GM23338 (cell line): ENCODE measurements around the gene GGN. TPM values are rescaled to one million over a fixed set of nuclear protein-coding genes. Genes with fewer than 3 reads are reported as not detected.
A peak's percentile ranks its signal among the peaks of the same experiment; 100 is the strongest.

Experiments used
- ATAC-seq: fragments of 200-7000 bp; cut with Tn5 transposase; 3 replicates; pipeline ENCODE4 v1.9.1; 2020
- DNase-seq: peaks from one replicate; pipeline ENCODE4 v3.0.0-alpha.2; 2015; ENCODE audit warnings: low spot score
- H2AFZ ChIP-seq: fragments of 200-600 bp; sonication (generic); 2 replicates; pipeline ENCODE4 v1.8.0; 2016; ENCODE audit warnings: antibody characterized with exemption, mild to moderate bottlenecking, moderate library complexity
- H3F3A ChIP-seq: fragments of 200-600 bp; sonication (generic); replicated peaks from 2 replicates; pipeline ENCODE4 v1.8.0; 2017; ENCODE audit warnings: antibody characterized with exemption, mixed run types, low read depth
- H3K27ac ChIP-seq: fragments of 200-600 bp; sonication (generic); 2 replicates; pipeline ENCODE4 v1.6.1; 2016; ENCODE audit warnings: low read depth
- H3K27me3 ChIP-seq: fragments of 200-600 bp; sonication (generic); 2 replicates; pipeline ENCODE4 v1.8.0; 2016; ENCODE audit warnings: mild to moderate bottlenecking, mixed run types, moderate library complexity; ENCODE audit not compliant: insufficient read depth
- H3K36me3 ChIP-seq: fragments of 200-600 bp; sonication (generic); 2 replicates; pipeline ENCODE4 v1.8.0; 2016; ENCODE audit warnings: mild to moderate bottlenecking; ENCODE audit not compliant: insufficient read depth
- H3K4me1 ChIP-seq: fragments of 200-600 bp; sonication (generic); 2 replicates; pipeline ENCODE4 v1.8.0; 2016; ENCODE audit warnings: mild to moderate bottlenecking, moderate library complexity; ENCODE audit not compliant: insufficient read depth
- H3K4me2 ChIP-seq: fragments of 200-600 bp; sonication (generic); 2 replicates; pipeline ENCODE4 v1.7.1; 2017; ENCODE audit warnings: mixed run types
- H3K4me3 ChIP-seq: fragments of 200-600 bp; sonication (generic); 2 replicates; pipeline ENCODE4 v1.6.1; 2016; ENCODE audit warnings: mixed run types
- H3K79me2 ChIP-seq: fragments of 200-600 bp; sonication (generic); replicated peaks from 2 replicates; pipeline ENCODE4 v1.8.0; 2017; ENCODE audit warnings: mild to moderate bottlenecking; ENCODE audit not compliant: insufficient read depth
- H3K9me2 ChIP-seq: fragments of 200-600 bp; sonication (generic); 2 replicates; pipeline ENCODE4 v1.8.0; 2017; ENCODE audit not compliant: insufficient read depth
- H4K20me1 ChIP-seq: fragments of 200-600 bp; sonication (generic); replicated peaks from 2 replicates; pipeline ENCODE4 v1.8.0; 2017; ENCODE audit warnings: mild to moderate bottlenecking; ENCODE audit not compliant: insufficient read depth
- H3K27ac Mint-ChIP-seq: 2 replicates; pipeline ENCODE4 v1.8.0; 2020; ENCODE audit warnings: inconsistent platforms, mild to moderate bottlenecking, moderate library complexity, mixed read lengths
- H3K27me3 Mint-ChIP-seq: 3 replicates; pipeline ENCODE4 v1.8.0; 2022; ENCODE audit warnings: low read depth, mild to moderate bottlenecking, moderate library complexity, mixed read lengths, inconsistent platforms; ENCODE audit not compliant: insufficient read depth, poor library complexity
- H3K36me3 Mint-ChIP-seq: 3 replicates; pipeline ENCODE4 v1.8.0; 2021; ENCODE audit warnings: low read depth, mild to moderate bottlenecking, inconsistent platforms, moderate library complexity, mixed read lengths
- H3K4me1 Mint-ChIP-seq: 3 replicates; pipeline ENCODE4 v1.8.0; 2020; ENCODE audit warnings: mild to moderate bottlenecking, inconsistent platforms, mixed read lengths
- H3K4me3 Mint-ChIP-seq: 3 replicates; pipeline ENCODE4 v1.8.0; 2021; ENCODE audit warnings: moderate library complexity, mild to moderate bottlenecking, inconsistent platforms, mixed read lengths
- H3K9me3 Mint-ChIP-seq: 3 replicates; pipeline ENCODE4 v1.8.0; 2020; ENCODE audit warnings: moderate library complexity, mild to moderate bottlenecking, inconsistent platforms, mixed read lengths
- CTCF ChIP-seq, 2 experiments: fragments of 200-600 bp in 1 of 2; sonication (generic) in 1 of 2; conservative IDR thresholded peaks; 2 replicates each; pipeline versions ENCODE4 v1.5.1 to v1.6.1; 2016 to 2017; ENCODE audit warnings: antibody characterized with exemption in 2 of 2, low read depth in 2 of 2, mild to moderate bottlenecking in 2 of 2, moderate library complexity in 1 of 2
- EZH2phosphoT487 ChIP-seq: fragments of 200-600 bp; sonication (generic); IDR thresholded peaks from one replicate; pipeline ENCODE4 v1.8.1; 2018; ENCODE audit warnings: antibody characterized with exemption; ENCODE audit not compliant: unreplicated experiment
- JUNB ChIP-seq: IDR thresholded peaks from one replicate; pipeline ENCODE4 v1.6.1; 2016; ENCODE audit warnings: antibody characterized with exemption; ENCODE audit not compliant: unreplicated experiment
- NANOG ChIP-seq: IDR thresholded peaks from 2 replicates; pipeline ENCODE4 v1.6.1; 2016; ENCODE audit warnings: antibody characterized with exemption, borderline replicate concordance
- REST ChIP-seq: IDR thresholded peaks from one replicate; pipeline ENCODE4 v1.6.1; 2018; ENCODE audit warnings: antibody characterized with exemption; ENCODE audit not compliant: unreplicated experiment
- STAT1 ChIP-seq: IDR thresholded peaks from one replicate; pipeline ENCODE4 v1.6.1; 2016; ENCODE audit warnings: antibody characterized with exemption; ENCODE audit not compliant: unreplicated experiment
- polyA plus RNA-seq: library from polyadenylated mRNA; unstranded; fragments of >200 nt; fragmentation: Nextera tagmentation; extraction: Ambion mirVana; gene quantifications from 2 replicates; pipeline ENCODE4 v1.2.1, GENCODE V29; 2016
- total RNA-seq: library from RNA; depleted of rRNA; stranded (reverse); fragments of >200 nt; shearing (Covaris generic); gene quantifications from 2 replicates; pipeline ENCODE4 v1.2.3, GENCODE V29; 2014
- TF ChIP-seq, protein P1 (sequence below): IDR thresholded peaks from 2 replicates; pipeline ENCODE4 v1.6.1; 2016; ENCODE audit warnings: antibody characterized with exemption

Gene GGN
- total and polyA plus RNA-seq, 2 experiments from 2014 or later = 0.14 to 1.5 TPM

DNA sequence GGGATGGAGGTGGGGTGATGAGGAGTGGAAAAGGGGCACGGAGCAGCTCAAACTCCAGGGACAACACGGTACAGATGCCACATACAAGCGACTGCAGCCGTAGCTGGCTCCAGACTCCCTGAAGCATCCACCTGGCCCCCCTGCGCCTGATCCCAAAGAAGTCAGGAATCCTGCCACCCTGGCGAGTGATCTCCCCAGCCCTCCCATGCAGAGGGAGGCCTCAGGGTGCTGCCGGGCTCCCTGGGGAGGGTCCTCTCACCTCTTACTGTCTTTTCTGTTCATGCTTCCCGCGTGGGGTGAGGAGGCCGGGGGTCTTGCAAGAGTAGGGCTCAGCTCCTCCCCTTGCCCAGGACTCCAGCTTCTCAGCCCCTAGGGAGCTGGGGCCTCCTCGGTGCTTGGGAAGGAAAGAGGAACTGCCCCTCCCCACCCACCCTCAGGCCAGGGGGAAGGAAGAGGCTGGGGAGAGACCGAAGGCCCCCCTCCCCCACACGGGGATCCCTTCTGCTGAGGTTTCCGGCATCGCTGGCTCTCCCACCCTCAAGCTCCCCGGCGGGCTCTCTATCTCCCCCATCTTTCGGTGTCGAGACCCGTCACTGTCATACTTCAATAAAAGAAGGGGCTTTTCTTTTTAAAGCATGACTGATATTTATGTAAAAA lies 38.1 kb upstream of the GGN start, which contains the start of gene RASGRP4:
TSS of gene RASGRP4 (minus strand) at position 410 of the 657 bp plus-strand sequence. CDS start at position 282, 128 bp downstream.
- H3K36me3 Mint-ChIP-seq = no peaks in the 10 kb centered on the region
- TF ChIP-seq, protein P1, sequence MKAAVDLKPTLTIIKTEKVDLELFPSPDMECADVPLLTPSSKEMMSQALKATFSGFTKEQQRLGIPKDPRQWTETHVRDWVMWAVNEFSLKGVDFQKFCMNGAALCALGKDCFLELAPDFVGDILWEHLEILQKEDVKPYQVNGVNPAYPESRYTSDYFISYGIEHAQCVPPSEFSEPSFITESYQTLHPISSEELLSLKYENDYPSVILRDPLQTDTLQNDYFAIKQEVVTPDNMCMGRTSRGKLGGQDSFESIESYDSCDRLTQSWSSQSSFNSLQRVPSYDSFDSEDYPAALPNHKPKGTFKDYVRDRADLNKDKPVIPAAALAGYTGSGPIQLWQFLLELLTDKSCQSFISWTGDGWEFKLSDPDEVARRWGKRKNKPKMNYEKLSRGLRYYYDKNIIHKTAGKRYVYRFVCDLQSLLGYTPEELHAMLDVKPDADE = no peak
- TF ChIP-seq JUNB (no peak), CTCF (conservative IDR thresholded peaks at IDR 0.05; ENCODE audit: low read depth in 2 of 2) (0 out of 4 replicates have a peak, but pooled peaks of 1 of the 2 experiments have one; percentile 1)
- Histone ChIP-seq H3K27ac (0 out of 2 replicates have a peak within 1 kb of the TSS, but pooled peaks have one; percentile 30), H3K9me2 (no peaks in the 10 kb centered on the region), H3K27me3 (no peaks in the 10 kb centered on the region), H3K4me2 (peak within 1 kb of the TSS; percentile 56), H3F3A (peaks cover 20% of the 10 kb centered on the region), H3K36me3 (no peaks in the 10 kb centered on the region), H4K20me1 (no peaks in the 10 kb centered on the region), H3K4me3 (peak within 1 kb of the TSS; percentile 46), H3K4me1 (peaks cover 22% of the 10 kb centered on the region), H3K79me2 (no peaks in the 10 kb centered on the region), H2AFZ (peak within 1 kb of the TSS; percentile 95)
- H3K9me3 Mint-ChIP-seq = no peaks in the 10 kb centered on the region
- H3K27me3 Mint-ChIP-seq = peaks cover 14% of the 10 kb centered on the region
- peak within 1 kb of the TSS; percentile 58; the same call in 2 of the 3 replicates for H3K4me3 Mint-ChIP-seq
- ATAC-seq (peak; percentile 81), DNase-seq (peak; percentile 75)
- no peak within 1 kb of the TSS; the same call in 1 of the 2 replicates for H3K27ac Mint-ChIP-seq
- peaks cover 12% of the 10 kb centered on the region for H3K4me1 Mint-ChIP-seq

- peak; percentile 55 for ATAC-seq
- Histone ChIP-seq H3K4me3 (peak overlapping the region; percentile 46), H3K4me1 (peaks cover 22% of the 10 kb centered on the region), H3K4me2 (peak overlapping the region; percentile 56; the same call in 1 of the 2 replicates), H4K20me1 (no peaks in the 10 kb centered on the region), H3K36me3 (no peaks in the 10 kb centered on the region), H2AFZ (peak overlapping the region; percentile 66), H3F3A (peaks cover 20% of the 10 kb centered on the region; the same call in 1 of the 2 replicates), H3K9me2 (no peaks in the 10 kb centered on the region), H3K27ac (no peak overlapping the region), H3K27me3 (no peaks in the 10 kb centered on the region), H3K79me2 (no peaks in the 10 kb centered on the region)
- Mint-ChIP-seq H3K27me3 (peaks cover 14% of the 10 kb centered on the region), H3K9me3 (no peaks in the 10 kb centered on the region), H3K27ac (no peak overlapping the region; the same call in 1 of the 2 replicates), H3K4me3 (peak overlapping the region; percentile 43; the same call in 1 of the 3 replicates), H3K36me3 (no peaks in the 10 kb centered on the region), H3K4me1 (peaks cover 9% of the 10 kb centered on the region)
- DNase-seq = no peak
- TF ChIP-seq, protein P1 = no peak
- TF ChIP-seq JUNB (no peak), REST (no peak), STAT1 (no peak), EZH2phosphoT487 (no peak), NANOG (no peak)
Observed at GRCh38 chr19:38425222-38425809, 37.5 kb upstream of the GGN start.
